Keratinocyte (primary cell): ENCODE data around the gene MTMR10. TPM values are rescaled to one million over a fixed set of nuclear protein-coding genes. Genes with fewer than 3 reads are reported as not detected.

ENCODE experiments used
- DNase-seq: peaks from one replicate; pipeline ENCODE4 v3.0.0-alpha.2; 2011; ENCODE audit warnings: low read depth, missing footprints, low spot score
- FAIRE-seq: peaks from 2 replicates; lab custom pipeline; 2011; peaks lifted over from hg19 to GRCh38; lab: Jason Lieb, UNC
- H2AFZ ChIP-seq: 2 replicates; pipeline ENCODE4 v1.6.0; 2012; ENCODE audit warnings: low read length, control low read depth, inconsistent platforms; ENCODE audit not compliant: control insufficient read depth
- H3K27ac ChIP-seq: 2 replicates; pipeline ENCODE4 v1.5.1; 2011; ENCODE audit warnings: low read length; ENCODE audit not compliant: control insufficient read depth, insufficient read depth
- H3K27me3 ChIP-seq: 3 replicates; pipeline ENCODE4 v1.6.0; 2011; ENCODE audit warnings: low read length; ENCODE audit not compliant: control insufficient read depth, insufficient read depth; ENCODE audit errors: extremely low read depth
- H3K36me3 ChIP-seq, 2 experiments: 2 replicates in 1 of 2; 3 replicates in 1 of 2; pipeline ENCODE4 v1.5.1; 2011; ENCODE audit warnings: low read length in 2 of 2, mild to moderate bottlenecking in 1 of 2; ENCODE audit not compliant: control insufficient read depth in 2 of 2, insufficient read depth in 2 of 2; ENCODE audit errors: extremely low read depth in 1 of 2
- H3K4me1 ChIP-seq: 3 replicates; pipeline ENCODE4 v1.5.1; 2011; ENCODE audit warnings: low read length; ENCODE audit not compliant: control insufficient read depth, insufficient read depth; ENCODE audit errors: extremely low read depth
- H3K4me2 ChIP-seq: 3 replicates; pipeline ENCODE4 v1.6.0; 2011; ENCODE audit warnings: low read depth, low read length; ENCODE audit not compliant: control insufficient read depth, insufficient read depth; ENCODE audit errors: extremely low read depth
- H3K4me3 ChIP-seq, 3 experiments: fragments of 200-600 bp in 1 of 3; sonication (generic) in 1 of 3; 2 replicates in 2 of 3; 3 replicates in 1 of 3; pipeline ENCODE4 v1.5.1; 2011 to 2016; ENCODE audit warnings: low read length in 3 of 3, mild to moderate bottlenecking in 3 of 3, control low read depth in 2 of 3, inconsistent platforms in 1 of 3, low read depth in 1 of 3, mixed read lengths in 1 of 3, mixed run types in 1 of 3, moderate library complexity in 1 of 3; ENCODE audit not compliant: control insufficient read depth in 2 of 3, insufficient read depth in 2 of 3; ENCODE audit errors: extremely low read depth in 1 of 3
- H3K79me2 ChIP-seq: 2 replicates; pipeline ENCODE4 v1.6.0; 2012; ENCODE audit warnings: low read length; ENCODE audit not compliant: control insufficient read depth, insufficient read depth
- H3K9ac ChIP-seq: 3 replicates; pipeline ENCODE4 v1.6.0; 2011; ENCODE audit warnings: low read length; ENCODE audit not compliant: control insufficient read depth, insufficient read depth; ENCODE audit errors: extremely low read depth
- H3K9me1 ChIP-seq: 3 replicates; pipeline ENCODE4 v1.6.0; 2011; ENCODE audit warnings: low read length; ENCODE audit not compliant: control insufficient read depth, insufficient read depth; ENCODE audit errors: extremely low read depth
- H3K9me3 ChIP-seq: 2 replicates; pipeline ENCODE4 v1.5.1; 2012; ENCODE audit warnings: low read depth, low read length; ENCODE audit not compliant: control insufficient read depth
- H4K20me1 ChIP-seq: 3 replicates; pipeline ENCODE4 v1.6.0; 2011; ENCODE audit warnings: low read length; ENCODE audit not compliant: control insufficient read depth, insufficient read depth; ENCODE audit errors: extremely low read depth
- EZH2 ChIP-seq: IDR thresholded peaks from one replicate; pipeline ENCODE4 v1.6.1; 2012; ENCODE audit warnings: inconsistent platforms, mild to moderate bottlenecking, low read length, moderate library complexity
- dilution Hi-C: fragments of 300-500 bp; cut with MboI; formaldehyde crosslinking; loops from one replicate; pipeline ENCODE4 v1.7.0; 2020; ENCODE audit warnings: low sequenced_read_pairs; ENCODE audit not compliant: extremely low pct_ligation_motif_present
- polyA plus RNA-seq, 5 experiments: library from polyadenylated mRNA; depleted of rRNA in 3 of 5; stranded (reverse) in 3 of 5; stranded (forward) in 1 of 5; unstranded in 1 of 5; fragments of >200 nt; gene quantifications; 1 replicate in 1 of 5; 2 replicates in 3 of 5; 3 replicates in 1 of 5; pipeline versions ENCODE4 v1.2.1 to v1.2.3, GENCODE V29; 2011 to 2012; ENCODE audit warnings: missing spikeins in 2 of 5, low read depth in 1 of 5, low replicate concordance in 1 of 5
- TF ChIP-seq, protein P1 (sequence below), 3 experiments: IDR thresholded peaks in 1 of 3; conservative IDR thresholded peaks in 1 of 3; optimal IDR thresholded peaks in 1 of 3; 2 replicates in 2 of 3; 3 replicates in 1 of 3; pipeline versions ENCODE3 to v1.5.1; 2011; ENCODE audit warnings: low read length in 3 of 3, mild to moderate bottlenecking in 3 of 3, moderate library complexity in 2 of 3, control low read depth in 1 of 3, inconsistent platforms in 1 of 3; ENCODE audit not compliant: insufficient read depth in 2 of 3; ENCODE audit errors: extremely low read depth in 1 of 3

The MTMR10 gene
- polyA plus RNA-seq, 1 donor (not counting 4 experiments of a cell fraction or from before 2014, with no cell fraction given) = 15.5 TPM

DNA sequence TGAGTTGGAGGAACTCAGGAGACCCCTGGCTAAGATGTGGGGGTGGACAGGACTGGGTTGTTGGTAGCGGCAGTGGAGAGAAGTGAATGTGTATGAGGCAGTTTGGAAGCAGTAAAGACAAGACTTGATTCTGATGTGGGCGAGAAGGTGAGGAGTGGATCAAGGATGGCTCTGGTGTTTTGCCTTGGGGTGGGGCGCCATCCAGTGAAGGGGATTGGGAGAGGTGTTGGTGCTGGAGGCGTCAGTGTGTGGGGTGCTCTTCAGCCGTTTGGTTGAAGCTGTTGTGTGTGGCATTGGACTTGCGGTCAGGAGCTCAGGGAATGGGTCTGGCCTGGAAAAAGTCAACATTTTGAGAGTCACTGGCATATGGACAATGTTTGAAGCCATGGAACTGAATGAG lies 74.4 kb downstream of the MTMR10 start:
- FAIRE-seq (no peak), DNase-seq (no peak)
- no peaks in the 10 kb centered on the region for H3K27me3 ChIP-seq
- H3K4me1 ChIP-seq = no peaks in the 10 kb centered on the region
- H3K4me2 ChIP-seq = no peak overlapping the region
- H3K36me3 ChIP-seq = peaks cover 6 to 19% of the 10 kb centered on the region in 2 experiments
- no peak overlapping the region for H3K9ac ChIP-seq
- peaks cover 2% of the 10 kb centered on the region for H3K79me2 ChIP-seq
- H4K20me1 ChIP-seq = no peaks in the 10 kb centered on the region
- no peaks in the 10 kb centered on the region for H3K9me1 ChIP-seq
- dilution Hi-C loops = no loop called here
- no peak for TF ChIP-seq EZH2
- TF ChIP-seq, protein P1, sequence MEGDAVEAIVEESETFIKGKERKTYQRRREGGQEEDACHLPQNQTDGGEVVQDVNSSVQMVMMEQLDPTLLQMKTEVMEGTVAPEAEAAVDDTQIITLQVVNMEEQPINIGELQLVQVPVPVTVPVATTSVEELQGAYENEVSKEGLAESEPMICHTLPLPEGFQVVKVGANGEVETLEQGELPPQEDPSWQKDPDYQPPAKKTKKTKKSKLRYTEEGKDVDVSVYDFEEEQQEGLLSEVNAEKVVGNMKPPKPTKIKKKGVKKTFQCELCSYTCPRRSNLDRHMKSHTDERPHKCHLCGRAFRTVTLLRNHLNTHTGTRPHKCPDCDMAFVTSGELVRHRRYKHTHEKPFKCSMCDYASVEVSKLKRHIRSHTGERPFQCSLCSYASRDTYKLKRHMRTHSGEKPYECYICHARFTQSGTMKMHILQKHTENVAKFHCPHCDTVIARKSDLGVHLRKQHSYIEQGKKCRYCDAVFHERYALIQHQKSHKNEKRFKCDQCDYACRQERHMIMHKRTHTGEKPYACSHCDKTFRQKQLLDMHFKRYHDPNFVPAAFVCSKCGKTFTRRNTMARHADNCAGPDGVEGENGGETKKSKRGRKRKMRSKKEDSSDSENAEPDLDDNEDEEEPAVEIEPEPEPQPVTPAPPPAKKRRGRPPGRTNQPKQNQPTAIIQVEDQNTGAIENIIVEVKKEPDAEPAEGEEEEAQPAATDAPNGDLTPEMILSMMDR (optimal IDR thresholded peaks at IDR 0.05 in 1 of 3, IDR thresholded peaks at IDR 0.05 in 1 of 3, conservative IDR thresholded peaks at IDR 0.05 in 1 of 3; ENCODE audit: extremely low read depth in 1 of 3, insufficient read depth in 2 of 3, low read length in 3 of 3) = no peak
- no peak overlapping the region for H3K27ac ChIP-seq
- no peak overlapping the region for H2AFZ ChIP-seq
- no peaks in the 10 kb centered on the region for H3K9me3 ChIP-seq
- H3K4me3 ChIP-seq = no peak overlapping the region

DNA sequence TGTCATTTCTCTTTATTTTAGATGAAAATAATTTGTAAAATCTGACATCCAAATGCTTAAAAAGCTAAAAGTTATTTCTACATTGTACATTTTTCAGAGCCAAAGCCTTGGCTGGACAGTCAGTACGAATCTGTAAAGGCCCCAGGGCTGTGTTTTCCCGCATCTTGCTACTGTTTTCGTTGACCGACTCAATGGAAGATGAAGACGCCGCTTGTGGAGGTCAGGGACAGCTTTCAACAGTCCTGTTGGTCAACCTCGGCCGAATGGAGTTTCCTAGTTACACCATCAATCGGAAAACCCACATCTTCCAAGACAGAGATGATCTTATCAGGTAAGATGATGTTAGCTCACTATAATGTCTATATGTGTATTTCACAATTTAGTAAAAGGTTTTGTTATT lies 77.7 kb downstream of the MTMR10 start:
- H3K4me3 ChIP-seq = no peak overlapping the region
- peaks cover 2% of the 10 kb centered on the region for H3K79me2 ChIP-seq
- no peak for DNase-seq
- peaks cover 7 to 16% of the 10 kb centered on the region in 2 experiments for H3K36me3 ChIP-seq
- no peaks in the 10 kb centered on the region for H3K9me3 ChIP-seq
- TF ChIP-seq EZH2 = no peak
- TF ChIP-seq, protein P1 (optimal IDR thresholded peaks at IDR 0.05 in 1 of 3, IDR thresholded peaks at IDR 0.05 in 1 of 3, conservative IDR thresholded peaks at IDR 0.05 in 1 of 3; ENCODE audit: extremely low read depth in 1 of 3, insufficient read depth in 2 of 3, low read length in 3 of 3) = no peak
- H3K9me1 ChIP-seq = no peaks in the 10 kb centered on the region
- no peaks in the 10 kb centered on the region for H3K4me1 ChIP-seq
- no peaks in the 10 kb centered on the region for H3K27me3 ChIP-seq
- H4K20me1 ChIP-seq = no peaks in the 10 kb centered on the region
- no peak overlapping the region for H3K27ac ChIP-seq
- H3K9ac ChIP-seq = no peak overlapping the region
- no peak overlapping the region for H2AFZ ChIP-seq
- FAIRE-seq = no peak
- no peak overlapping the region for H3K4me2 ChIP-seq
- dilution Hi-C loops = no loop called here
